Skeletal muscle tissue (tissue), 4 donors: ENCODE measurements around the gene IFNG-AS1. TPM values are rescaled to one million over a fixed set of nuclear protein-coding genes. Genes with fewer than 3 reads are reported as not detected.

Experiments used
- H3K27ac ChIP-seq: one replicate; pipeline ENCODE4 v1.7.0; 2013; ENCODE audit warnings: mild to moderate bottlenecking, low read depth, low read length, inconsistent platforms
- H3K27me3 ChIP-seq, 3 donors: one replicate each; pipeline ENCODE4 v1.7.0; 2013; ENCODE audit warnings: low read length in 3 of 3; ENCODE audit not compliant: control insufficient read depth in 3 of 3, insufficient read depth in 3 of 3
- H3K36me3 ChIP-seq, 3 donors: one replicate each; pipeline ENCODE4 v1.7.0; 2013; ENCODE audit warnings: low read length in 3 of 3; ENCODE audit not compliant: control insufficient read depth in 3 of 3, insufficient read depth in 3 of 3
- H3K4me1 ChIP-seq, 3 donors: one replicate each; pipeline ENCODE4 v1.7.0; 2013; ENCODE audit warnings: low read length in 3 of 3, mild to moderate bottlenecking in 3 of 3; ENCODE audit not compliant: control insufficient read depth in 3 of 3, insufficient read depth in 3 of 3
- H3K4me3 ChIP-seq, 3 donors: one replicate each; pipeline ENCODE4 v1.7.0; 2013; ENCODE audit warnings: low read length in 3 of 3
- H3K9ac ChIP-seq, 3 donors: one replicate each; pipeline ENCODE4 v1.7.0; 2013; ENCODE audit warnings: low read length in 3 of 3, mild to moderate bottlenecking in 3 of 3, moderate library complexity in 2 of 3, low read depth in 1 of 3
- H3K9me3 ChIP-seq, 3 donors: one replicate each; pipeline ENCODE4 v1.7.0; 2013; ENCODE audit warnings: low read length in 3 of 3; ENCODE audit not compliant: control insufficient read depth in 3 of 3
- total RNA-seq: library from RNA; depleted of rRNA; stranded (reverse); fragments of >200 nt; gene quantifications from one replicate; pipeline ENCODE4 v1.2.3, GENCODE V29; 2014
- donor health status: Osteomylitis.

The IFNG-AS1 gene
- total RNA-seq, 1 donor from 2014 or later, result 1.0 TPM

DNA sequence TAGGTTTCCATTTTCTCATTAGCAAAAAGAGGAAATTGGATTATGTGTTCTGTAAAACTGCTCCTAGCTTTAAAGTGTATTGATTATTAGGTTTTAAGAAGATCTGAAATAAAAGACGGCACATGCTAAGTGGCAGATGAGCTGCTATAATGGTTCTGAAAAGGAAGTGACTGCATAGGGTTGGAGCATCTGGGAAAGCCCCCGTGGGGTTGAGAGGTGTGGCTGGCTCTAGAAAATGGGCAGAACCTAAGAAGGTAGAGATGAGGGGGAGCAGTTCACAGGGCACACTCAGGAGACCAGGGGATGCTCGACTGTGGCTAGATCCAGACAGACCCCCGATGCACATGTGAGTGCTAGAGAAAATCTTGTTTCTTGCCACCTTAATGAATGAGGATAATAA lies 1.9 kb downstream of the IFNG-AS1 start:
- H3K27me3 ChIP-seq, result no peaks in the 10 kb centered on the region
- no peak overlapping the region for H3K9ac ChIP-seq
- no peaks in the 10 kb centered on the region for H3K4me1 ChIP-seq
- H3K27ac ChIP-seq, result no peak overlapping the region
- no peaks in the 10 kb centered on the region for H3K9me3 ChIP-seq
- H3K36me3 ChIP-seq, result no peaks in the 10 kb centered on the region
- H3K4me3 ChIP-seq, result no peak overlapping the region

- Histone ChIP-seq H3K36me3 (no peaks in the 10 kb centered on the region), H3K27ac (no peak overlapping the region), H3K9me3 (no peaks in the 10 kb centered on the region), H3K27me3 (no peaks in the 10 kb centered on the region), H3K4me3 (no peak overlapping the region), H3K4me1 (no peaks in the 10 kb centered on the region), H3K9ac (no peak overlapping the region)
Measured at GRCh38 chr12:67993143-67993542, 3.9 kb downstream of the IFNG-AS1 start.

DNA sequence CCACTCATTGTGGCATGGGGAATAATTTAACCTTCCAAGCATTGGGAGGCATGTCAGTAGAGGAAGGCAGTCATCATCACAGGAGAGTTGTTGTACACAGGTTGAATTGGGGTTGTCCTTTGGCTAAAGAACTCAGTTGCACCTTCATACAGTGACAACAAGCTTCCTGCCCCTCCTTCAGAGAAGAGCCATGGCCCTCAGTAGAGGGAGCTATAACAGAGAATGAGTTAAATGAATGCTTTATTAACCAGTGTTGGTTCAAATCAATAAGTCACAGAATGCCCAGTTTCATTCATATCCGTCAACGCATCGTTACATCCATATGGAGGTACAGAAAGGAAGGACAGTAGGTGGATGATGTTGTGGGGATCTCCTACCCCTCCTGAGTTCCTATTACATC lies 4.8 kb downstream of the IFNG-AS1 start:
- Histone ChIP-seq H3K4me1 (no peaks in the 10 kb centered on the region), H3K9ac (no peak overlapping the region)

DNA sequence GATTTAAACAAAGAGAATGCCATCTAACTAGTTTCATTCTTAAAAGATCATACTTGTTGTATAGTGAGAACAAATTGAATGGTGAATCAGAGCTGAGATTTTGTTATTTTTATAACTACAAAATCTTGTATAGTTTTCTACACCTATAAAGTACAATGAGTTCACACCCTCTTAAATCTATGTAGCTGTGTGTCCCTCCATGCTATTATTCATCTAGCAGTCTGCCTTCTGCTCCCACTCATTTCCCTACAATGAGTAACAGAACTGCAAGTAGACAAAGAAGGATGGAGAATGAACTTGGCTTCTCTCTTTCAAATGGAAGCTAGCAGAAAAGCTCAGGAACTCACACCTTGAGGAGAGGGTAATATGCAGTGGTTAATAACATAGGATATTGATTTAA lies 7.1 kb downstream of the IFNG-AS1 start:
- H3K4me1 ChIP-seq, result no peaks in the 10 kb centered on the region
- H3K9me3 ChIP-seq, result no peaks in the 10 kb centered on the region
- H3K36me3 ChIP-seq, result no peaks in the 10 kb centered on the region
- H3K27ac ChIP-seq, result no peak overlapping the region
- no peak overlapping the region for H3K4me3 ChIP-seq
- no peak overlapping the region for H3K9ac ChIP-seq
- H3K27me3 ChIP-seq, result no peaks in the 10 kb centered on the region

More for the DNA sequence above, 4.8 kb downstream of the IFNG-AS1 start:
- no peak overlapping the region for H3K4me3 ChIP-seq
- no peaks in the 10 kb centered on the region for H3K27me3 ChIP-seq
- no peaks in the 10 kb centered on the region for H3K9me3 ChIP-seq
- H3K36me3 ChIP-seq, result no peaks in the 10 kb centered on the region
- no peak overlapping the region for H3K27ac ChIP-seq

- Histone ChIP-seq H3K36me3 (no peaks in the 10 kb centered on the region), H3K27me3 (no peaks in the 10 kb centered on the region), H3K4me1 (no peaks in the 10 kb centered on the region), H3K9ac (no peak overlapping the region), H3K4me3 (no peak overlapping the region), H3K27ac (no peak overlapping the region), H3K9me3 (no peaks in the 10 kb centered on the region)
Measured at GRCh38 chr12:67998379-67998778, 9.1 kb downstream of the IFNG-AS1 start.

DNA sequence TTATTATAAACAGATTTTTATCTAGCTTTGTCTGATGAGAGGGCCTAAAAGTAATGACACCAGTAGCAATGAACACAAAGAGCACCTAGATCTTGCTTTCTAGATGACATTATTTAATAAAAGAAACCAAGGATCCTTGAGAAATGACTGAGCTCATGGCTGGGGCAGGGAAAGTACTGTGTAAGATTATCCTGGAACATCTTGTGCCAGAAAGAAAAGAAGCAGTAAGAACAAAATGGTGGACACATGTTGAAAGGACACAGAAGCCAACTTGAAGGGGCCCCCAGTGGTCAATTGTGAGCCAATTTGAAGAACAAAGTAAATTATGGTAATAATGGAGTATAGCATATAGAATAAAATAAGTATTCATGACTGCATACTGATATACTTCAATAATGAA lies 10.0 kb downstream of the IFNG-AS1 start:
- H3K4me3 ChIP-seq, result no peak overlapping the region
- no peak overlapping the region for H3K27ac ChIP-seq
- no peaks in the 10 kb centered on the region for H3K9me3 ChIP-seq
- no peaks in the 10 kb centered on the region for H3K4me1 ChIP-seq
- no peaks in the 10 kb centered on the region for H3K36me3 ChIP-seq
- no peaks in the 10 kb centered on the region for H3K27me3 ChIP-seq
- no peak overlapping the region for H3K9ac ChIP-seq

DNA sequence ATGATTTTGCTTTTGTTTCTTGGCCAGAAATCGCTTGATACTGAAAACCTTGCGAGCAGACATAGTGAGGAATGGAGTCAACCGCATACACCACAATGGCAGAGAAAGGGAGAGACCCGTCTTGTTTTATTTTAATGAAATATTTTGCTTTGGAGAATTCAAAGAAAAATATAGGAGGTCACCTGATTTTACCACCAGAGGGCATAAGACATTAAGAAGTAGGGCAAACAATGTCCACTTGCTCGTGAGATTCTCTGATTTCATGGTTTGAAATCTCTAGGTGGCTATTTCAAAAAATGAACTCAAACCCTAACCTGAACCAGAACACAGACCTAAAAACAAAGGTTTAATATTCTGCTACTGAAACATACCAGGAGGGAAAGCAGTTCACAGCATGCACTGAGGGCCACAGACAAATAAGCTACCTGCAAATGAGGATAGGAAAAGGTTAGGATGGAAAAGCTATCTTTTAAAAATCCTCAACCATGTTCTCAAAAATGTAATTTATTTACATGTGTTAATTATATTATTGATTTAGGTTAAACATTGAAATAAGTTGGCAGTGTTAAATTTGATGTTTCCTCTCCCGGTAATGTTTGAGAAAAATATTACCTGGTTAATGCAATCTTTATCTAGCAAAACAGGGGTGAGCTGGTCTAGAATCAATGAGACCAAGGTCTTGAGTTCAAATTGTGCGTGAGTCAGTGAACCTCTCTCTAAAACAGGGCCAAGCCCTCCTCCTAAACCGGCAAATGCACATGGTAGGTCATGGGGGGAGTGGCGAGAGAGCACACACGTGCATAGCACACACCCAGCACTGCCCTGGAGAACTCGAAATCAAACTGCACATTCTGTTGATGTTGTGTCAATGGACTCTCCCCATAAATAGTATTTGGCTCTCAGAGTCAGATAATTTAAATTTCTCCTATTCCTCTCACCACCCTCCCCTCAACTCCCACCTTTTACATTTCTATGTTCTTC lies 12.5 kb downstream of the IFNG-AS1 start:
- no peak overlapping the region for H3K9ac ChIP-seq
- H3K4me1 ChIP-seq, result no peaks in the 10 kb centered on the region
- no peak overlapping the region for H3K4me3 ChIP-seq
- H3K36me3 ChIP-seq, result no peaks in the 10 kb centered on the region
- no peaks in the 10 kb centered on the region for H3K9me3 ChIP-seq
- no peaks in the 10 kb centered on the region for H3K27me3 ChIP-seq
- no peak overlapping the region for H3K27ac ChIP-seq

DNA sequence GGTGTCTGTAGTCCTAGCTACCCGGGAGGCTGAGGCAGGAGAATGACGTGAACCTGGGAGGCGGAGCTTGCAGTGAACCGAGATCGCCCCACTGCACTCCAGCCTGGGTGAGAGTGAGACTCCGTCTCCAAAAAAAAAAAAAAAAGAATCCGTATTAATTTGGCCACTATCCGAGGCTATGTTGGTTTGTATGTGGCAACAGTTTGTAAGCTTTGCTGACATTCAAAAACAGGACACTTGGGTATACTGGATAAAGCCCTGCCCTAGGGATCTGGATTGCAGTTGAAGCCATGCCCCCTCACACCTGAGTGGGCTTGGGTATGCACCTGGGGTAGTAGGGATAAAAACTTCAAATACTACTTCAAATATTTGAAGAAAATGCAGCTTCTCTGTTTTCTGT lies 14.5 kb downstream of the IFNG-AS1 start:
- Histone ChIP-seq H3K9ac (no peak overlapping the region), H3K27ac (no peak overlapping the region), H3K36me3 (no peaks in the 10 kb centered on the region), H3K4me3 (no peak overlapping the region), H3K27me3 (no peaks in the 10 kb centered on the region), H3K4me1 (no peaks in the 10 kb centered on the region), H3K9me3 (no peaks in the 10 kb centered on the region)

DNA sequence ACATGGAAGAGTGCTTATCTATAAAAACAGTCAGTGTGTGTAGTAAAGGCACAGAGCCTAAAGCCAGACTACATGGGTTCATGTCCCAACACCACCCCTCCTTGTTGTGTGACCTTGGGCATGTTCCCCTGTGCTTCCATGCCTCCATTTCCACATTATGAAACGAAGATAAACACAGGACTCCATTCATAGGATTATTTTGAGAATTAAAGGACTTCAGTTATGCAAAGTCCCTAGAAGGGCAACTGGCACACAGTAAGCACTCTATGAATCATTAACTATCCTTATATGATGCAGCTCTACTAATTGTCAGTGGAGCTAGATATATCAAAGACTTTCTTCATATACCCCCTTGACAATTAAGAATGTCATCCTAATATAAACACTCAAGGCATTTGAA lies 17.8 kb downstream of the IFNG-AS1 start:
- no peak overlapping the region for H3K27ac ChIP-seq
- H3K9me3 ChIP-seq, result no peaks in the 10 kb centered on the region
- no peak overlapping the region for H3K4me3 ChIP-seq
- peaks cover 0 to under 1% (median 0%) of the 10 kb centered on the region in 3 donors for H3K36me3 ChIP-seq
- H3K9ac ChIP-seq, result no peak overlapping the region
- H3K4me1 ChIP-seq, result no peaks in the 10 kb centered on the region
- no peaks in the 10 kb centered on the region for H3K27me3 ChIP-seq

- Histone ChIP-seq H3K27ac (no peak overlapping the region), H3K9me3 (no peaks in the 10 kb centered on the region), H3K36me3 (peaks cover 0 to 3% (median 0%) of the 10 kb centered on the region in 3 donors), H3K9ac (no peak overlapping the region), H3K4me1 (no peaks in the 10 kb centered on the region), H3K4me3 (no peak overlapping the region), H3K27me3 (no peaks in the 10 kb centered on the region)
Measured at GRCh38 chr12:68007466-68007865, 18.2 kb downstream of the IFNG-AS1 start.
